Right renal cortex interstitium (tissue), 3 donors: ENCODE results near the gene DGKI. TPM values are rescaled to one million over a fixed set of nuclear protein-coding genes. Genes with fewer than 3 reads are reported as not detected.

Experiments
- DNase-seq, 3 donors: peaks; one replicate each; pipeline ENCODE4 v3.0.0-alpha.2; 2013; ENCODE audit warnings: low read depth in 3 of 3, low spot score in 2 of 3
- polyA plus RNA-seq, 3 donors: library from polyadenylated mRNA; unstranded; fragments of 120-200 nt; gene quantifications; one replicate each; pipeline ENCODE4 v1.2.1, GENCODE V29; 2013; ENCODE audit not compliant: insufficient read length in 3 of 3

DGKI gene
- polyA plus RNA-seq, 3 donors: 1.4 to 1.9 (median 1.8) TPM

- no peak for DNase-seq
These were observed 26.8 kb upstream of the DGKI start for GRCh38 chr7:137873524-137873923.

- no peak for DNase-seq
These were observed 24.6 kb upstream of the DGKI start for GRCh38 chr7:137871170-137871915.

- no peak for DNase-seq
These were observed 23.9 kb upstream of the DGKI start for GRCh38 chr7:137870684-137871083.

- DNase-seq: no peak
These were observed 23.3 kb upstream of the DGKI start for GRCh38 chr7:137870078-137870477.

GRCh38 chr7:137869260-137869659 lies 22.5 kb upstream of the DGKI start:
- no peak for DNase-seq

GRCh38 chr7:137867289-137867688 lies 20.5 kb upstream of the DGKI start:
- no peak for DNase-seq

GRCh38 chr7:137865764-137866163 lies 19.0 kb upstream of the DGKI start:
- DNase-seq: no peak

- DNase-seq: no peak
These were observed 16.2 kb upstream of the DGKI start for GRCh38 chr7:137862964-137863363.

GRCh38 chr7:137862358-137862757 lies 15.6 kb upstream of the DGKI start:
- no peak for DNase-seq

- DNase-seq: no peak
These were observed 13.8 kb upstream of the DGKI start for GRCh38 chr7:137860542-137860941.

GRCh38 chr7:137853053-137853452 lies 6.3 kb upstream of the DGKI start:
- DNase-seq: no peak

GRCh38 chr7:137852108-137852507 lies 5.3 kb upstream of the DGKI start:
- DNase-seq: no peak

- no peak for DNase-seq
These were observed 4.5 kb upstream of the DGKI start for GRCh38 chr7:137850972-137851945.

- DNase-seq: no peak
These were observed 3.8 kb upstream of the DGKI start for GRCh38 chr7:137850571-137850970.

- DNase-seq: no peak
These were observed 1.3 kb upstream of the DGKI start for GRCh38 chr7:137848095-137848494.

GRCh38 chr7:137847568-137848050 lies 835 bp upstream of the DGKI start:
- DNase-seq: no peak

- DNase-seq: no peak
These were observed 286 bp downstream of the DGKI start for GRCh38 chr7:137846549-137846826.

- DNase-seq: no peak
These were observed 1.9 kb downstream of the DGKI start for GRCh38 chr7:137844677-137845425.

GRCh38 chr7:137839903-137840779 lies 6.6 kb downstream of the DGKI start:
- DNase-seq: no peak

GRCh38 chr7:137838706-137839315 lies 8.0 kb downstream of the DGKI start:
- DNase-seq: no peak
